ENCODE data around the gene CDYL2.

Gene CDYL2

GRCh38 chr16:80687606-80688005 lies 116.8 kb downstream of the CDYL2 start:
- no peak for DNase-seq
- in situ Hi-C loops (cut with MboI; ENCODE audit: low pct_unique_long_range_greater_than_20kb, low sequenced_read_pairs) = no loop called here

- no peak for DNase-seq
- in situ Hi-C loops (cut with MboI; ENCODE audit: low pct_unique_long_range_greater_than_20kb, low sequenced_read_pairs) = no loop called here
Observed at GRCh38 chr16:80684906-80685305, 119.5 kb downstream of the CDYL2 start.

GRCh38 chr16:80684136-80684765 lies 120.1 kb downstream of the CDYL2 start:
- no peak for DNase-seq
- in situ Hi-C loops (cut with MboI; ENCODE audit: low pct_unique_long_range_greater_than_20kb, low sequenced_read_pairs) = no loop called here

GRCh38 chr16:80683646-80684045 lies 120.8 kb downstream of the CDYL2 start:
- DNase-seq = no peak
- in situ Hi-C loops (cut with MboI; ENCODE audit: low pct_unique_long_range_greater_than_20kb, low sequenced_read_pairs) = no loop called here

- in situ Hi-C loops (cut with MboI; ENCODE audit: low pct_unique_long_range_greater_than_20kb, low sequenced_read_pairs) = no loop called here
- DNase-seq = no peak
Observed at GRCh38 chr16:80682421-80683070, 121.9 kb downstream of the CDYL2 start.

GRCh38 chr16:80681436-80681835 lies 123.0 kb downstream of the CDYL2 start:
- in situ Hi-C loops (cut with MboI; ENCODE audit: low pct_unique_long_range_greater_than_20kb, low sequenced_read_pairs) = no loop called here
- DNase-seq = no peak

- in situ Hi-C loops (cut with MboI; ENCODE audit: low pct_unique_long_range_greater_than_20kb, low sequenced_read_pairs) = no loop called here
- no peak for DNase-seq
Observed at GRCh38 chr16:80680839-80681238, 123.6 kb downstream of the CDYL2 start.

GRCh38 chr16:80680046-80680445 lies 124.4 kb downstream of the CDYL2 start:
- DNase-seq = no peak
- in situ Hi-C loops (cut with MboI; ENCODE audit: low pct_unique_long_range_greater_than_20kb, low sequenced_read_pairs) = no loop called here

GRCh38 chr16:80674884-80675283 lies 129.5 kb downstream of the CDYL2 start:
- DNase-seq = no peak
- in situ Hi-C loops (cut with MboI; ENCODE audit: low pct_unique_long_range_greater_than_20kb, low sequenced_read_pairs) = no loop called here

GRCh38 chr16:80672379-80672778 lies 132.0 kb downstream of the CDYL2 start:
- no peak for DNase-seq
- in situ Hi-C loops (cut with MboI; ENCODE audit: low pct_unique_long_range_greater_than_20kb, low sequenced_read_pairs) = no loop called here

- peak; percentile 5 for DNase-seq
- in situ Hi-C loops (cut with MboI; ENCODE audit: low pct_unique_long_range_greater_than_20kb, low sequenced_read_pairs) = no loop called here
Observed at GRCh38 chr16:80671281-80671849, 133.0 kb downstream of the CDYL2 start.

GRCh38 chr16:80670170-80670865 lies 134.1 kb downstream of the CDYL2 start:
- in situ Hi-C loops (cut with MboI; ENCODE audit: low pct_unique_long_range_greater_than_20kb, low sequenced_read_pairs) = no loop called here
- DNase-seq = no peak

GRCh38 chr16:80669673-80670072 lies 134.7 kb downstream of the CDYL2 start:
- no peak for DNase-seq
- in situ Hi-C loops (cut with MboI; ENCODE audit: low pct_unique_long_range_greater_than_20kb, low sequenced_read_pairs) = no loop called here

- no peak for DNase-seq
- in situ Hi-C loops (cut with MboI; ENCODE audit: low pct_unique_long_range_greater_than_20kb, low sequenced_read_pairs) = no loop called here
Observed at GRCh38 chr16:80667925-80668324, 136.5 kb downstream of the CDYL2 start.

- DNase-seq = no peak
- in situ Hi-C loops (cut with MboI; ENCODE audit: low pct_unique_long_range_greater_than_20kb, low sequenced_read_pairs) = no loop called here
Observed at GRCh38 chr16:80667251-80667560, 137.2 kb downstream of the CDYL2 start.

GRCh38 chr16:80666378-80667250 lies 137.8 kb downstream of the CDYL2 start:
- DNase-seq = no peak
- in situ Hi-C loops (cut with MboI; ENCODE audit: low pct_unique_long_range_greater_than_20kb, low sequenced_read_pairs) = no loop called here

- no peak for DNase-seq
- in situ Hi-C loops (cut with MboI; ENCODE audit: low pct_unique_long_range_greater_than_20kb, low sequenced_read_pairs) = no loop called here
Observed at GRCh38 chr16:80665356-80665755, 139.0 kb downstream of the CDYL2 start.

- in situ Hi-C loops (cut with MboI; ENCODE audit: low pct_unique_long_range_greater_than_20kb, low sequenced_read_pairs) = no loop called here
- DNase-seq = no peak
Observed at GRCh38 chr16:80664786-80665185, 139.6 kb downstream of the CDYL2 start.

- DNase-seq = no peak
- in situ Hi-C loops (cut with MboI; ENCODE audit: low pct_unique_long_range_greater_than_20kb, low sequenced_read_pairs) = no loop called here
Observed at GRCh38 chr16:80664226-80664625, 140.2 kb downstream of the CDYL2 start.

All from KBM-7 (cell line).